MG63 (cell line): ENCODE data around the gene CNDP1. TPM values are rescaled to one million over a fixed set of nuclear protein-coding genes. Genes with fewer than 3 reads are reported as not detected.

Experiments
- DNase-seq: peaks from one replicate; pipeline ENCODE4 v3.0.0-alpha.2; 2020
- H3K27me3 ChIP-seq: fragments of 250-450 bp; sonication (Bioruptor Pico); 2 replicates; pipeline ENCODE4 v1.5.1; 2020; ENCODE audit warnings: mild to moderate bottlenecking, moderate library complexity
- H3K36me3 ChIP-seq: fragments of 250-450 bp; sonication (Bioruptor Pico); 2 replicates; pipeline ENCODE4 v1.5.1; 2020; ENCODE audit warnings: mild to moderate bottlenecking, moderate library complexity
- H3K4me3 ChIP-seq: fragments of 250-450 bp; sonication (Bioruptor Pico); 2 replicates; pipeline ENCODE4 v1.5.1; 2020; ENCODE audit warnings: mild to moderate bottlenecking, moderate library complexity
- H3K9me3 ChIP-seq: fragments of 250-450 bp; sonication (Bioruptor Pico); 2 replicates; pipeline ENCODE4 v1.5.1; 2020; ENCODE audit warnings: mild to moderate bottlenecking, moderate library complexity
- total RNA-seq: library from RNA; depleted of rRNA; stranded (reverse); fragments of >200 nt; shearing (Covaris generic); gene quantifications from 2 replicates; pipeline ENCODE4 v1.2.3, GENCODE V29; 2014; ENCODE audit warnings: low replicate concordance

CNDP1 gene
- total RNA-seq, 1 experiment from 2014 or later, result not detected

DNA sequence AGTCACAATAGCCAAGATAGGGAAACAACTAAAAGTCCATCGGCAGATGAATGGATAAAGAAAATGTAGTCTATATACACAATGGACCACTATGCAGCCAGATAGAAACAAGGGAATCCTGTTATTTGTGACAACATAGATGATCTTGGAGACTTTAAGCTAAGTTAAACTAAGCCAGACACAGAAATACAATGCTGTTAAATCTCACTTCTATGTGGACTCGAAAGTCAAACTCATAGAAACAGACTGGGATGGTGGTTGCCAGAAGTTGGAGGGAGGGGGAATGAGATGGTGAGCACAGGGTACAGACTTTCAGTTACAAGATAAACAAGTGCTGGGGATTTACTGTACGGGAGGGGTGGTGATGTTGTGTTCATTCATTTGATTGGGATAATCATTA is 5.4 kb upstream of the CNDP1 start:
- Histone ChIP-seq H3K27me3 (no peaks in the 10 kb centered on the region), H3K9me3 (no peaks in the 10 kb centered on the region), H3K4me3 (no peak overlapping the region), H3K36me3 (no peaks in the 10 kb centered on the region)
- no peak for DNase-seq

DNA sequence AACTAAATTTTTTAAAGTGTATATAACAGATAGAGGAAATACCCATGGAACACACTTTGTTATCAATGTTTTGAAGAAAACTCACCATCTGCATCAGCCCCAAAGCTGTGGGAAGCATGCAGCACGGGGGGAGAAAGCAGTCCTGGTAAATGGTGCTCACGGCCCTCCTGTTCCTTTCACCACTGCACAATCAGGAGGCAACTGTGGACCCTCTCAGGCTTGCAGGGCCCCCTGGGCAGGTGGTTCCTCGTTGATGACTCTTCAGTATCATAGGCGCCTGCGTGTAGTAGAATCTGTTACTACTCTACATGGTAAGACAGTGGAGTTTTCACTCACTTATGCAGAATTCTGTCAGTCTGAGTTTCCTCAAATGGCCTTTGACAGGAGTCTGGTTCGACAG is 4.9 kb upstream of the CNDP1 start:
- no peak for DNase-seq
- no peaks in the 10 kb centered on the region for H3K9me3 ChIP-seq
- no peaks in the 10 kb centered on the region for H3K27me3 ChIP-seq
- no peak overlapping the region for H3K4me3 ChIP-seq
- H3K36me3 ChIP-seq, result no peaks in the 10 kb centered on the region

DNA sequence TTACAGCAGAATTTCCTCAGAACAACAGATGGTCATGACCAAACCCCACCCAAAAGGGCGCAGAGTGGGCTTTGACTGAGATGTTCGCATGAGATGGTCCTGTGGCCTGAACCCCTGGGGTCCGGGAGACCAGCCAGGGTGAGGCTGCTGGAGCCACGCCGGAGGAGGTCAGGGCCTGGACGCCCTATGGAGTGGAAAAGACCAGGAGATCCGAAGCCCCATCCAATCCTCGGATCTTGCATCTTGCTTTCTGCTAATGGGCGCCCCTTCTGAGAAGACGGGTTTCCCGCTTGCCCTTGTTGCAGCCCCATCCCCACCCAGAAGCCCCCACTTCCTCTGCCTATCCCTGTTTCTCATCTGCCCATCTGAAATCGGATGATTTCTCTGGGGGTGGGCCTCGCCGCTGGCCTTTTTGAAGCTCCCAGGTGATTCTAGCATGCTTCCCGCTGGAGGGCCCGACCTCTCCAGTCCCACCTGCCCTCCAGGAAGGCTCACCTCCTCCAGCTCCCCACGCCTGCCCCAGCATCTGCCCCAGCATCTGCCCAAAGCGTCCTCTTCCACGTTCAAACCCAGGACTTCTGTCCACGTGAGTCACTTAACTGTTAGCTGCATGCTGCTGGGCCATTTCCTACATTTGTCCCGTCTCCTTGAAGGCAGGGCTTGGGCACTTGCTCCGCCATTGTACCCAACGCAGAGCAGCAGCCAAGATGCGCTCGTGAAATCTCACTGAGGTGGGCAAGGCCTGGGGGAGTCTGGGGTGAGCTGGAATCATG is 4.3 kb upstream of the CNDP1 start:
- H3K4me3 ChIP-seq, result no peak overlapping the region
- DNase-seq, result no peak

DNA sequence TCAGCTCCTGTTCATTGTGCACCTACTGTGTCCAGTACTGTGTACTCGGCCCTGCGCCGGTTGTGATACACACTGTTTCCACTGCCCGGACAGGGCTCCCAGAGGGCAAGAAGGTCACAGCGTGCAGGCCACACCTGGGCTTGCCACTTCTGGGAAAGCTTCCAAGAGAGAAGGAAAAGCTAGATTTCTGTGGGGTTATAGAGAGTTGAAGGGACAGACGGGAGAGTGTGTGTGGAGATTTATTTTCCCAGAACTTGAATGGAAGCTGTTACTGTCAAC is 3.8 kb upstream of the CNDP1 start:
- Histone ChIP-seq H3K27me3 (no peaks in the 10 kb centered on the region), H3K36me3 (no peaks in the 10 kb centered on the region), H3K4me3 (no peak overlapping the region), H3K9me3 (no peaks in the 10 kb centered on the region)
- DNase-seq, result no peak

More for the DNA sequence above, 4.3 kb upstream of the CNDP1 start:
- Histone ChIP-seq H3K36me3 (no peaks in the 10 kb centered on the region), H3K27me3 (no peaks in the 10 kb centered on the region), H3K9me3 (no peaks in the 10 kb centered on the region)

DNA sequence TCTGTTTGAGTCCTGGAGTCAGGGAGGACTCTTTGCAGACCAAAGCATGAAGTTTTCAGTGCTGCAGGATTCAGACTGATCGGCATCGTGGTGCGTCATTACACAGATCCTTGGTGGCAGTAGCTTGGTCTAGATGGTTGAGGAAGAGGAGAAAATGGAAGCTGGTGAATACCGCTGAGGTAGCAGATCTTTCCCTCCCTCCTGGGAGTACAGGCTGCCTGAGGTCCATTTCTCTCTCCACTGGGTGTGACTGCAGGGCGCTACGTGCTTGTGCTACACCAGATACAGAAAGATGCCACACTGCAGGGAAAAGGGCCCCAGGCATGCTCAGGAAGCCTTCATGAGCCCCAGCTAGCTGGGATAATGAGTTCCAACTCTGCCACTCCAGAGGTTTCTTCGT is 3.3 kb upstream of the CNDP1 start:
- no peaks in the 10 kb centered on the region for H3K36me3 ChIP-seq
- DNase-seq, result no peak

DNA sequence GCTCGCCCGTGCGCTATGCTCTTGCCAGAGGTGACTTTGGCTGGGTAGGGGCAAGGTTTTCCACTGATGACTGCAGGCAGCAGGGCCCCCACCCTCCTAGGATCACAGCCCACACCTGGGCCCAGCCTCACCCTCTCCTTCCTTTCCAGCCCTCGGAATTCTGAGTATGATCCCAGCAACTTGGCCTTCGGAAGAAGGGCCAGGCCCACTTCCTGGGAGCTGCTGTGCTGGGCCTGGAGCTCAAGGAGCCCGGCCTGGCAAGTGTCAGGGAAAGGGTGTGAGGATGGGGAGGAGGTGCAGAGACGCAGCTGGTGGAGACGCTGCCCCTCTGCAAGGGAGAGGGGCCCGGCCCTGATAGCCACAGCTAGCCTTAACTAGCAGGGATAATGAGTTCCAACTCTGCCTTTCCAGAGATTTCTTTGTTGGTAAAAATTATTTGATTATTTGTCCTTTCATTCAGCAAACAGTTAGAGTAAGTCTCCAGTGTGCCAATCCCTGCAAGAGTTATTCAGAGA is 1.7 kb upstream of the CNDP1 start:
- no peak overlapping the region for H3K4me3 ChIP-seq
- no peak for DNase-seq
- H3K36me3 ChIP-seq, result no peaks in the 10 kb centered on the region
- H3K9me3 ChIP-seq, result no peaks in the 10 kb centered on the region
- no peaks in the 10 kb centered on the region for H3K27me3 ChIP-seq

More for the DNA sequence above, 3.3 kb upstream of the CNDP1 start:
- no peak overlapping the region for H3K4me3 ChIP-seq
- no peaks in the 10 kb centered on the region for H3K27me3 ChIP-seq
- no peaks in the 10 kb centered on the region for H3K9me3 ChIP-seq

DNA sequence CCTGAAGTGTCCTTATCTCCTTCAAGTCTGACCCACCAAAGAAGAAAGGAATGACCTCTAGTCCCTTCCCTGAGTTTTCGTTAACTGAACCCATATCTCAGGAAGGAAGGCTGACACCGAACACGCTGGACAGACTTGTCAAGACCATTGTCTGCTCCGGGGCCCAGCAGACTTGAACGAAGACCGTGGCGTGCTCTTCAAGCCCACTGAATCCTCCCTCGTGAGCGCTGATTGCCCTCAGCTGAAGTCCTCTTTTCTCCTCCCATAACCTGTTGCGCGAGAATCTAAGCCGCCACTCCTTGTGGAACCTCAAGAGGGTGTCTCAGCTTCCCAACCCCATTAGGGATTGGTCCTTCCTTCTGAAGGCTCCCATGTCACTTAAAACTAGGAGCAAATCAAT is 634 bp upstream of the CNDP1 start:
- H3K27me3 ChIP-seq, result no peaks in the 10 kb centered on the region
- no peaks in the 10 kb centered on the region for H3K36me3 ChIP-seq
- H3K9me3 ChIP-seq, result no peaks in the 10 kb centered on the region
- DNase-seq, result no peak
- H3K4me3 ChIP-seq, result no peak overlapping the region

DNA sequence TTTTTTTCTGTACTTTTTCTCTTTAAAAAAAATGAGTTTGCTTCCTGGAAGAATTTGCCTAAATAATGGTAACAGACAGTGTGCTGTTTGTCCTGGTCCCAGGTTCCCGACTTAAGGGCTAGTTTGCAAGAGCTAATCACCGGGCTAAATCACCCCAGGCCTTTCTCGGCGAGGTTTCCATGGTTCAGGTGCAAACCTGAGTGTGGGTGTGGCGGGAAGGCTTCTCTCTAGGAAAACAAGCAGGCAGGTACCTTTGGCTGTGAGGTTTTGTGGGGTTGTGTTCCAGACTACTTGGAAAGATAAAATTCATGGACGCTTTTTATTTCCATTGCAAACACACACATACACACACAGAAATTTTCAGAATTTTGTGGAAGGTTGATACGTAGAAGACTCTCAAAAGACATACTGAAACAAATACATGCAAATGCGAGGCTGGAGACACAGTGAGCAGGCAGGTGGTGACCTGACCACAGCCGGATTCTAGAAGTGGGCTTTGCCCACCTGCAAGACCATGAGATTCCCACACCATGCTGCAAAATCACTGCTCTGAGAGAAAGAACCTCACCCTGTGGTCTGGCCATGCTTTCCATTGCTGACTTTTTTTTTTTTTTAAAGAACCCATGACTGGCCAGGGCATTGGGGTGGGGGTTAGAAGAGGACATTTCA is 815 bp downstream of the CNDP1 start:
- no peaks in the 10 kb centered on the region for H3K36me3 ChIP-seq
- H3K9me3 ChIP-seq, result no peaks in the 10 kb centered on the region
- no peak for DNase-seq
- H3K27me3 ChIP-seq, result no peaks in the 10 kb centered on the region
- H3K4me3 ChIP-seq, result no peak overlapping the region

DNA sequence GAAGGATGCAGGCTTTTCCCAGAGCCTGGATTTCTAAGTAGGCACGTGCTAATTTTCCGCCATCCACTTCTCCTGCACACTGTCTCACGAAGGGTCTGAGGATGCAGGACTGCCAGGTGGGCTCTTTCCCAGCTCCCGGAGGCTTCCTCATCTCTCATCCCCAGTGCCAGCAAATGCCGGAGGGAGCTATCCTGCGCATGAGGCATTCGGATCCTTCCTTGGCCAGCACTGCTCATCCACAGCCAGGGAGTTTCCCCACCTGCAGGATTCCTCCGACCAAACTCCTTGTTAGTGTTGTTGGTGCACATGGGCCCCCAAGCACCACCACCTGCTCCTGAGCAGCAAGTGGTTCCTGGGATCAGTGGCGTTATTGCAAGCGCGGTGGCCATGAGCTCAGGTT is 5.0 kb downstream of the CNDP1 start:
- H3K27me3 ChIP-seq, result no peaks in the 10 kb centered on the region
- H3K36me3 ChIP-seq, result no peaks in the 10 kb centered on the region
- DNase-seq, result no peak
- H3K4me3 ChIP-seq, result no peak overlapping the region
- no peaks in the 10 kb centered on the region for H3K9me3 ChIP-seq

DNA sequence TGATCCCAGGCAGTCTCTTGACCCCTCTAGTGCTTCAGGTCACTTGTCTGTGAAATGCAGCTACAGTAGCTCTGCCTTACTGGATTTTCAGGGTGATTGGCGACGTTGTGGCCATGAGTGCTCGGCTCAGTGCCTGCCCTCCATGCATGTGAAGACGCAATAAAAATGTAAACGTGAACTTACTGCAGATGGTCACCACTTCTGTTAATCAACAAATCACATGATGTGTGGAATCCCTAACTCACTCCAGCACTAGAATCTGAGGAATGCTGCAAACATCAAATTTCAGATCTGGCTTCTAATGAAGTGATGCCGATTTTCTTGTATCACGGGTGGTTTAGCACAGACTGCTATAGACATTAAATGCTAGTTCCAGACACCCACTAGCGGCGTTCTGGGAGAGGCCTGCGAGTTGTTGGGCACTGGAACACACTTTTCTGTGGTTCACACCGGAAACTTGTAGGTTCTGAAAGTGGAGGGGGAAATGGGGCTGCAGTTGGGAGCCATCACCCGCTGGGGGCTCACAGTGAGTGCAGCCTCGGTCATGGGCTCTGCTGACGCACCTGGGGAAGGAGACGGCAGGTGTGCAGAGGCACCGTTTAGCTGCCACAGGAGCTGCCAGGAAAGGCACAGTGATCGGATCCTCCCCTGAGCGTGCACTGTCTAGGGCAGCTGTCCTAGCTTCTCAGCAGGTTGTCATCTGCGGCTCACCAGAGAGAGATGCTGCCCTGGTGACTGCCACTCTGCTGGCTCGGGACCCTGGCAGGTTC is 6.5 kb downstream of the CNDP1 start:
- DNase-seq, result no peak
- no peaks in the 10 kb centered on the region for H3K27me3 ChIP-seq

DNA sequence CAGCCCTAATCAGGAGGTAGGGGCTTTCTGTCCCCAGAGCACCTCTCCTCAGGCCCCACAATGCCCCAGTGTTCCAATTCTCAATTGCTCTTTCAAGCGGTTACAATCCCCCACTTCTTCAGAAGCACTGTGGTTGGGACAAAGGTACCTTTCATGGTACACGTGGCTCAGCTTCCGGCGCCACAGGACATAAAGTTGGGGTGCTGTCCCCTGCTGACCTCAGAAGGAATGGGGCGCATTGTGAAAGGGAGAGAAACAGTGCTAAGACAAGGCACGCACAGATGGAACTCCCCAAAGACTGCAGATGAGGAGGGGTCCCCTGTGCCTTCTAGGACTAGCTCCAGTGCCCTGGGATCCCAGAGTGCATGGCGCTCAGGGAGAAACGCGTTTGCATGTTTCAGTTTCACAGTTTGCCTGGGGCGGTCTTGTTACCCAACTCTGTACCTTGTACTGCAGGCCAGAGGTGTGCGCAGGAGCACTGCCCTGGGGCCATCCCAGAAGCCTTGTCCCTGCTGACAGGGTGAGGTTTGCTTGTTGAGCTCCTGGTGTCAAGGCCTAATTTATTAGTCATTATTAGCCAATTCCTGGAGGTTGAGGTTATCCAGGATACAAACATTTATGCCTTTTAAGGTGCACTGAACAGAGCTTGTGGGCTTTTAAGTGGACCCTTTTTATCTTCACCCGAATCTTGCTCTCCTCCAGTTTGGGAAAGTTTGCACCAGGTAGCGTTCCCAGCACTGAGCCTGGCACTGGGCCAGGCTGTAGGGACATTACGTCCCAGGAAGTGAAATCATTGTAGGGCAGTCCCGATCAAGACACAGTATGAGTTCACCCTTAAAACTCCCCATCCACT is 7.6 kb downstream of the CNDP1 start:
- no peak for DNase-seq
- no peaks in the 10 kb centered on the region for H3K9me3 ChIP-seq
- no peaks in the 10 kb centered on the region for H3K27me3 ChIP-seq
- no peaks in the 10 kb centered on the region for H3K36me3 ChIP-seq
- no peak overlapping the region for H3K4me3 ChIP-seq

More for the DNA sequence above, 6.5 kb downstream of the CNDP1 start:
- Histone ChIP-seq H3K4me3 (no peak overlapping the region), H3K36me3 (no peaks in the 10 kb centered on the region), H3K9me3 (no peaks in the 10 kb centered on the region)

DNA sequence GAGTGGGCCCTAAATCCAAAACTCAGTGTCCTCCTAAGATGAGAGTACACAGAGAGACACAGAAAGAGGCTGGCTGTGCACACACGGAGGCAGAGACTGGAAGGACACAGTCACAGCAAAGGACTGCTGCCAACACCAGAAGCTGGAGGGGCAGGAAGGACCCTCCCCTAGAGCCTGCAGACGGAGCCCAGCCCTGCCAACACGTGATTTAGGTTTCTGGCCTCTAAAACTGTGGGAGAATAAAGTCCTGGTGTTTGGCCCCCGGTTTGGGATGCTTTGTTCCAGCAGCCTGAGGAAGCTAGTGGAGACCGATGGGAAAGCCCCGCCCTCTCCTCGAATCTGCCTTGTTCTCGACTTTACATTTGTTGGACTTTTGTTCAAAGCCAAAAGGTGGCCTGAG is 10.6 kb downstream of the CNDP1 start:
- H3K36me3 ChIP-seq, result no peaks in the 10 kb centered on the region
- DNase-seq, result no peak
- H3K27me3 ChIP-seq, result no peaks in the 10 kb centered on the region
- no peak overlapping the region for H3K4me3 ChIP-seq
- peaks cover 8% of the 10 kb centered on the region; the same call in 1 of the 2 replicates for H3K9me3 ChIP-seq

DNA sequence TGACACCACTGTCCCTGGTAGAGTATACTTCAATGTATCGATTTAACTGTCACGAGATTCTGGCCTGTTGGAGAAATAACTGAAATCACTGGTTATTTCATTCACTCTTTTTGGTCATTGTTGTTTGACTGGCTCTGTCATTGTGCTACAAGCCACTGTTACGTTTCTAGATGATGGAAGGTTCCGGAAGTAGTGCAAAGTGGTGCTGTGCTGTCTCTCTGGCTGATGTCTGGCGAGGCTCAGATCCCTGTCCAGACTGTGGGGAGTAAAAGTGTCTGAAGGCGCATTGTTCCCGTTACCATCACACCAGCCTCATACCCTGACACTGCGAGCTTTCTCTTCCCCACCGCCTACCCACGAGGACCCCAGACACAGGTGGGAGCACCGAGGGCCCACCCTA is 11.7 kb downstream of the CNDP1 start:
- Histone ChIP-seq H3K27me3 (no peaks in the 10 kb centered on the region), H3K9me3 (peaks cover 8% of the 10 kb centered on the region; the same call in 1 of the 2 replicates), H3K4me3 (no peak overlapping the region), H3K36me3 (no peaks in the 10 kb centered on the region)
- DNase-seq, result no peak

DNA sequence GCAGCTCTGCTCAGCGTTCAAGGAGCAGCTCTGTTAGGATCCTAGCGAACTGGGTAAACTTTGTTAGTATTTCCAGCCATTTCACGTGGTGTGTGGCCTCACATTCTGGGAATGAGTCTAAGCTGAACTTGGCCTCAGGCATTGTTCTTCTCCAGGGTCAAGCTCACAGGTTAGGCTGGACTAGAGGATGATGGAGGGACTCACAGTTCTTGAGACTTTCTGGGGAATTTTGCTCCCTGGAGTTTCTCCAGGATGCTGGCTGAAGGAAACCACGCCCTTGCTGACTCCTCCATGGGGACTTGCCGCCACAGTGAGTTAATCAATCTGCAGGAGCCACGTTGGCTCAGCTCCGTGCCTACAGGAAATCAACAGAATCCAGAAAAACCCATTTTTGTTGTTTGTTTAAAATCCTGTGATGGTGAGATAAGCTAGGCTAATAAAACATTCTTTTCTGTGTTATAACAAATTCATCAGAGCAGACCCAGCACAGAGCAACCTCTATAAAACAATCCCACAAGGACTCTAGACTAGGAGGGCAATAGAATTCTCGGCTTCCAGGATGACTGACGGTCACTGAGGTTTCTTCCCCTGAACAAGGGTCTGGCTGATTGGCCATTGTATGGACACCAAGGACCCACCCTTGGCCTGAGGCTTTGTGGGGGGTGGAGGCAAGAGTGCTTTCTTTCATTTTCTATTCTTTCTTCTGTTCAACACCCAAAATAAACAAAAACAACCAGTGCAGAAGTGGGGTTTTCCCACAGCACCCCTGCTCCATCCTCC is 12.6 kb downstream of the CNDP1 start:
- Histone ChIP-seq H3K9me3 (peaks cover 8% of the 10 kb centered on the region; the same call in 1 of the 2 replicates), H3K27me3 (no peaks in the 10 kb centered on the region), H3K4me3 (no peak overlapping the region), H3K36me3 (no peaks in the 10 kb centered on the region)
- peak; percentile 58 for DNase-seq

DNA sequence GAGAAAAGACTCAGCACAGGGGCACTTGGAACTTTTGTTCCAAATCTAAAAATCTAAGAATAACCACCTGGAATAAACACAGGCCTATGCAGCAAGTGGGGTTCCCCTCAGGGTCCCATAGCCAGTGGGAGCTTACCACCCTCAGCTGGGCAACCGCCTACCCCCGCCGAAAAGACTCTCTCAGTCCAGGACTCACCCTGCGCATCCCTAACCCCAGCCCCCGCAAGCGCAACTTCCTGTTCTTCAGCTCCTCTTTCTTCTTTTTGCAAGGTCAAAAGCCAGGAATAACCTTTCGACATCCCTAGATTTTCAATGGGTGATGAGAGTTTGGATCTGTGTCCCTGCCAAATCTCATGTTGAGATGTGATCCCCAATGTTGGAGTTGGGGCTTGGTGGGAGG is 13.6 kb downstream of the CNDP1 start:
- DNase-seq, result no peak
- H3K9me3 ChIP-seq, result peaks cover 8% of the 10 kb centered on the region; the same call in 1 of the 2 replicates
- H3K36me3 ChIP-seq, result no peaks in the 10 kb centered on the region
- H3K27me3 ChIP-seq, result no peaks in the 10 kb centered on the region; the same call in 1 of the 2 replicates
- H3K4me3 ChIP-seq, result no peak overlapping the region

DNA sequence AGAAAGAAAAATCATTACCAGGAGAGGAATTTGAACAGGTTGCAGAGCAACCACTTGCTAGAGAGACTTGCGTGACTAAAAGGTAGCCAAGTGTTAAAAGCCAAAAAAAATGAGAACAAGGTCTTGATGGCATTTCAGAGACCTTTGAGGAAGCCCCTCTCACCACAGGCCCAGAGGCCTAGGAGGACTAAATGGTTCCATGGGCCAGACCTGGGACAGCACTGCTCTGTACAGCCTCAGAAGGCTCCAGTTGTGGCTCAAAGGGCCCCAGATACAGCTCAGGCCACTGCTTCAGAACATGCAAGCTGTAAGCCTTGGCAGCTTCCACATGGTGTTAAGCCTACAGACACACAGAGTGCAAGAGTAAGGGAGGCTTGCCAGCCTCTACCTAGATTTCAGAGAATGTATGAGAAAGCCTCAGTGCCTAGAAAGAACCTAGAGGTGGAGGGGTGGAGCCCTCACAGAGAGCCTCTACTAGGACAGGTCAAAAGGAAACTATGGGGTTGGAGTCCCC is 15.3 kb downstream of the CNDP1 start:
- H3K27me3 ChIP-seq, result no peaks in the 10 kb centered on the region; the same call in 1 of the 2 replicates
- peaks cover 8% of the 10 kb centered on the region; the same call in 1 of the 2 replicates for H3K9me3 ChIP-seq
- H3K4me3 ChIP-seq, result no peak overlapping the region
- no peaks in the 10 kb centered on the region for H3K36me3 ChIP-seq
- DNase-seq, result no peak
